Measurements from ENCODE around the gene KCNQ1.

DNA sequence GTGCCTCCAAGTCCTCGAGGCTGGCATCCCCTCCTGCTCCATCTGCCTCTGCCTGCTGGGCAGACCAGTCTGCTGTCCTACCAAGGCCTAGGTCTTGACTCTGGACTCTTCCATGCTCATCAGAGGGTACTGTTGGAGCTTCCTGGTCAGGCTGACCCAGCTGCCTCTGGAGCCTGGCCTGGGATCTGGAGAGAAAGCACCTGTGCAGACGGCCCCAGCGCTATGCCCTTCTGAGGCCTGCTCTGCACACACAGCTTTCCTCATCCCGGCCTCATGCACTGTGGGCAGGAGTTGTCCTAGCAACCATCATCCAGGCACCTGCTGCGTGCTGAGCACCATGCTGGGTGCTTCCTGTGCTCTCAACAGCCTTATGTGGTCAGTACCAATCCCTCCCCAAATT is 369.9 kb downstream of the KCNQ1 start:
- TF ChIP-seq CTCF (IDR thresholded peaks at IDR 0.05) (no peak), NR2C2 (CRISPR knock-in tag; IDR thresholded peaks at IDR 0.05) (no peak), TCF7 (CRISPR knock-in tag; IDR thresholded peaks at IDR 0.05; ENCODE audit: low read depth) (no peak)

All from WTC11 (cell line).